A673 (cell line): ENCODE results near the gene CMIP.

Source experiments
- EZH2 ChIP-seq: fragments of 200-600 bp; sonication (generic); IDR thresholded peaks from 2 replicates; pipeline ENCODE4 v1.6.1; 2017; ENCODE audit warnings: borderline replicate concordance, low read depth, mild to moderate bottlenecking, mixed read lengths, antibody characterized with exemption, low read length; ENCODE audit not compliant: poor library complexity, severe bottlenecking
- TF ChIP-seq, protein P1 (sequence below): fragments of 300-800, 200-600 bp; sonication (generic); conservative IDR thresholded peaks from 2 replicates; pipeline ENCODE4 v1.5.1; 2017; ENCODE audit warnings: low read depth, mild to moderate bottlenecking, antibody characterized with exemption, low read length, moderate library complexity, mixed read lengths

DNA sequence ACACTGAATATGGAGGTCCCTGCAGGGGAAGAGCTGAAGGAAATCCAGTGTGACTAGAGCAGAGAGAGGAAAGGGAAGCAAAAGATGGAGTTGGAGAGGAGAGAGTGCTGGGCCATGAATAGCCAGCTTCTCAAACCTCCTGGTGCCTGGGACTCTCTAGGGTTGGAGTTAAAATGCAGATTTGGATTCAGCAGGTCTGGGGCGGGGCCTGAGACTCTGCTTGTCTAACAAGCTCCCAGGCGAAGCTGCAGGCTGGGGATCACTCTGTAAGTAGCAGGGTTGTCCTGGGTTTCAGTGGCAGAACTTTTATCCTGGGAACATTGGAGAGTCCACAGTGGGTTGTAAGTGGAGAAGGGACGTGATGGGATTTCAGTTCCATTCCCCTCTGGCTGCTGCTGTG lies 231.1 kb downstream of the CMIP start:
- TF ChIP-seq, protein P1, sequence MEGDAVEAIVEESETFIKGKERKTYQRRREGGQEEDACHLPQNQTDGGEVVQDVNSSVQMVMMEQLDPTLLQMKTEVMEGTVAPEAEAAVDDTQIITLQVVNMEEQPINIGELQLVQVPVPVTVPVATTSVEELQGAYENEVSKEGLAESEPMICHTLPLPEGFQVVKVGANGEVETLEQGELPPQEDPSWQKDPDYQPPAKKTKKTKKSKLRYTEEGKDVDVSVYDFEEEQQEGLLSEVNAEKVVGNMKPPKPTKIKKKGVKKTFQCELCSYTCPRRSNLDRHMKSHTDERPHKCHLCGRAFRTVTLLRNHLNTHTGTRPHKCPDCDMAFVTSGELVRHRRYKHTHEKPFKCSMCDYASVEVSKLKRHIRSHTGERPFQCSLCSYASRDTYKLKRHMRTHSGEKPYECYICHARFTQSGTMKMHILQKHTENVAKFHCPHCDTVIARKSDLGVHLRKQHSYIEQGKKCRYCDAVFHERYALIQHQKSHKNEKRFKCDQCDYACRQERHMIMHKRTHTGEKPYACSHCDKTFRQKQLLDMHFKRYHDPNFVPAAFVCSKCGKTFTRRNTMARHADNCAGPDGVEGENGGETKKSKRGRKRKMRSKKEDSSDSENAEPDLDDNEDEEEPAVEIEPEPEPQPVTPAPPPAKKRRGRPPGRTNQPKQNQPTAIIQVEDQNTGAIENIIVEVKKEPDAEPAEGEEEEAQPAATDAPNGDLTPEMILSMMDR, result no peak
- TF ChIP-seq EZH2, result no peak
